Measurements from ENCODE around the gene IL6R. TPM values are rescaled to one million over a fixed set of nuclear protein-coding genes. Genes with fewer than 3 reads are reported as not detected.

IL6R gene
- total and polyA plus RNA-seq, 4 donors: 18.8 to 67.6 (median 35.3) TPM

DNA sequence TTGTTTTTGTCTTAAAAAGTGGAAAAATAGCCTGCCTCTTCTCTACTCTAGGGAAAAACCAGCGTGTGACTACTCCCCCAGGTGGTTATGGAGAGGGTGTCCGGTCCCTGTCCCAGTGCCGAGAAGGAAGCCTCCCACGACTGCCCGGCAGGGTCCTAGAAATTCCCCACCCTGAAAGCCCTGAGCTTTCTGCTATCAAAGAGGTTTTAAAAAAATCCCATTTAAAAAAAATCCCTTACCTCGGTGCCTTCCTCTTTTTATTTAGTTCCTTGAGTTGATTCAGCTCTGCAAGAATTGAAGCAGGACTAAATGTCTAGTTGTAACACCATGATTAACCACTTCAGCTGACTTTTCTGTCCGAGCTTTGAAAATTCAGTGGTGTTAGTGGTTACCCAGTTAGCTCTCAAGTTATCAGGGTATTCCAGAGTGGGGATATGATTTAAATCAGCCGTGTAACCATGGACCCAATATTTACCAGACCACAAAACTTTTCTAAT is 61.8 kb downstream of the IL6R start:
- peaks cover 12 to 41% (median 21%) of the 10 kb centered on the region in 4 donors for H3K36me3 ChIP-seq (ENCODE audit: control insufficient read depth in 4 of 4, insufficient read depth in 3 of 4, low read depth in 1 of 4, low read length in 3 of 4)
- H3K4me3 ChIP-seq (ENCODE audit: low read depth in 1 of 3, low read length in 3 of 3): no peak overlapping the region
- H3K27ac ChIP-seq (ENCODE audit: low read depth in 1 of 2, low read length in 2 of 2): no peak overlapping the region
- peak in 1 of 2 donors; percentile 34 for TF ChIP-seq RAD21 (IDR thresholded peaks at IDR 0.05)
- TF ChIP-seq HNF4G (IDR thresholded peaks at IDR 0.05): no peak
- peaks cover 0 to 18% (median 7%) of the 10 kb centered on the region in 4 donors for H3K4me1 ChIP-seq (ENCODE audit: control insufficient read depth in 4 of 4, insufficient read depth in 4 of 4, low read length in 3 of 4)
- no peaks in the 10 kb centered on the region for H3K9me3 ChIP-seq (ENCODE audit: control insufficient read depth in 4 of 4, low read length in 3 of 4)
- no peak overlapping the region for H3K9ac ChIP-seq (ENCODE audit: low read depth in 1 of 2, low read length in 2 of 2)
- no peaks in the 10 kb centered on the region for H3K27me3 ChIP-seq (ENCODE audit: control insufficient read depth in 4 of 4, insufficient read depth in 4 of 4, low read length in 3 of 4)
- 75% methylated on average over 8 of the region's 8 CpGs for WGBS
- no peak for DNase-seq (ENCODE audit: low spot score)

- Histone ChIP-seq H3K9ac (ENCODE audit: low read depth in 1 of 2, low read length in 2 of 2) (no peak overlapping the region), H3K4me3 (ENCODE audit: low read depth in 1 of 3, low read length in 3 of 3) (no peak overlapping the region), H3K4me1 (ENCODE audit: control insufficient read depth in 4 of 4, insufficient read depth in 4 of 4, low read length in 3 of 4) (peaks cover 0 to 18% (median 7%) of the 10 kb centered on the region in 4 donors), H3K9me3 (ENCODE audit: control insufficient read depth in 4 of 4, low read length in 3 of 4) (no peaks in the 10 kb centered on the region), H3K36me3 (ENCODE audit: control insufficient read depth in 4 of 4, insufficient read depth in 3 of 4, low read depth in 1 of 4, low read length in 3 of 4) (peaks cover 12 to 40% (median 19%) of the 10 kb centered on the region in 4 donors), H3K27ac (ENCODE audit: low read depth in 1 of 2, low read length in 2 of 2) (no peak overlapping the region), H3K27me3 (ENCODE audit: control insufficient read depth in 4 of 4, insufficient read depth in 4 of 4, low read length in 3 of 4) (no peaks in the 10 kb centered on the region)
- WGBS: 94% methylated on average over 11 of the region's 11 CpGs
- no peak for TF ChIP-seq EGR1 (IDR thresholded peaks at IDR 0.05; ENCODE audit: low read depth in 2 of 2)
- no peak for TF ChIP-seq JUND (IDR thresholded peaks at IDR 0.05)
- no peak for TF ChIP-seq YY1 (IDR thresholded peaks at IDR 0.05)
- TF ChIP-seq, protein P1, sequence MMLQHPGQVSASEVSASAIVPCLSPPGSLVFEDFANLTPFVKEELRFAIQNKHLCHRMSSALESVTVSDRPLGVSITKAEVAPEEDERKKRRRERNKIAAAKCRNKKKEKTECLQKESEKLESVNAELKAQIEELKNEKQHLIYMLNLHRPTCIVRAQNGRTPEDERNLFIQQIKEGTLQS (IDR thresholded peaks at IDR 0.05): no peak
- no peak for TF ChIP-seq FOXA1 (IDR thresholded peaks at IDR 0.05)
- TF ChIP-seq HNF4G (IDR thresholded peaks at IDR 0.05): no peak
- no peak for TF ChIP-seq SP1 (IDR thresholded peaks at IDR 0.05)
- TF ChIP-seq, protein P2, sequence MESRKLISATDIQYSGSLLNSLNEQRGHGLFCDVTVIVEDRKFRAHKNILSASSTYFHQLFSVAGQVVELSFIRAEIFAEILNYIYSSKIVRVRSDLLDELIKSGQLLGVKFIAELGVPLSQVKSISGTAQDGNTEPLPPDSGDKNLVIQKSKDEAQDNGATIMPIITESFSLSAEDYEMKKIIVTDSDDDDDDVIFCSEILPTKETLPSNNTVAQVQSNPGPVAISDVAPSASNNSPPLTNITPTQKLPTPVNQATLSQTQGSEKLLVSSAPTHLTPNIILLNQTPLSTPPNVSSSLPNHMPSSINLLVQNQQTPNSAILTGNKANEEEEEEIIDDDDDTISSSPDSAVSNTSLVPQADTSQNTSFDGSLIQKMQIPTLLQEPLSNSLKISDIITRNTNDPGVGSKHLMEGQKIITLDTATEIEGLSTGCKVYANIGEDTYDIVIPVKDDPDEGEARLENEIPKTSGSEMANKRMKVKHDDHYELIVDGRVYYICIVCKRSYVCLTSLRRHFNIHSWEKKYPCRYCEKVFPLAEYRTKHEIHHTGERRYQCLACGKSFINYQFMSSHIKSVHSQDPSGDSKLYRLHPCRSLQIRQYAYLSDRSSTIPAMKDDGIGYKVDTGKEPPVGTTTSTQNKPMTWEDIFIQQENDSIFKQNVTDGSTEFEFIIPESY (IDR thresholded peaks at IDR 0.05): no peak
- no peak for DNase-seq (ENCODE audit: low spot score)
These were observed 62.4 kb downstream of the IL6R start for GRCh38 chr1:154467434-154468102.

DNA sequence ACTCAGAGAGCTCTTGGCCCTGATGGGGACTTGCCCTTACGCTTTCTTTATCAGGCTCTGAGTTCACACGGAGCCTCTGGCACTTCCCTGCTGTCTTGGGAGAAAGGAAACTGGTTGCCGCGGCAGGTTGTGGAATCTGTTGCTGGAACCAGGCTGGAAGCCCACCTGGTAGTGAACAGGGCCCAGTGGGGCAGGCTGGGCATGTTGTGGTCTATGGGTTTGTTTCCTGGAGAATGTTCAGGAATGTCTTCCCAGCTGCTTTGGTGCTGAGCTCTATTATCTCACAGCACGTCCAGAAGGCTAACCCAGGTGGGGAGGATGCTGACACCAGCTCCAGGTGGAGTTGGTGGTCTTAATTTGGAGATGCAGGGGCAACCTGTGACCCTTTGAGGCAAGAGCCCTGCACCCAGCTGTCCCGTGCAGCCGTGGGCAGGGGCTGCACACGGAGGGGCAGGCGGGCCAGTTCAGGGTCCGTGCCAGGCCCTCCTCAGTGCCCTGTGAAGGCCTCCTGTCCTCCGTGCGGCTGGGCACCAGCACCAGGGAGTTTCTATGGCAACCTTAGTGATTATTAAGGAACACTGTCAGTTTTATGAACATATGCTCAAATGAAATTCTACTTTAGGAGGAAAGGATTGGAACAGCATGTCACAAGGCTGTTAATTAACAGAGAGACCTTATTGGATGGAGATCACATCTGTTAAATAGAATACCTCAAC is 63.5 kb downstream of the IL6R start:
- WGBS: 71% methylated on average over 12 of the region's 12 CpGs
- H3K27me3 ChIP-seq (ENCODE audit: control insufficient read depth in 4 of 4, insufficient read depth in 4 of 4, low read length in 3 of 4): no peaks in the 10 kb centered on the region
- peaks cover 0 to 15% (median 7%) of the 10 kb centered on the region in 4 donors for H3K4me1 ChIP-seq (ENCODE audit: control insufficient read depth in 4 of 4, insufficient read depth in 4 of 4, low read length in 3 of 4)
- no peak for DNase-seq (ENCODE audit: low spot score)
- TF ChIP-seq, protein P3, sequence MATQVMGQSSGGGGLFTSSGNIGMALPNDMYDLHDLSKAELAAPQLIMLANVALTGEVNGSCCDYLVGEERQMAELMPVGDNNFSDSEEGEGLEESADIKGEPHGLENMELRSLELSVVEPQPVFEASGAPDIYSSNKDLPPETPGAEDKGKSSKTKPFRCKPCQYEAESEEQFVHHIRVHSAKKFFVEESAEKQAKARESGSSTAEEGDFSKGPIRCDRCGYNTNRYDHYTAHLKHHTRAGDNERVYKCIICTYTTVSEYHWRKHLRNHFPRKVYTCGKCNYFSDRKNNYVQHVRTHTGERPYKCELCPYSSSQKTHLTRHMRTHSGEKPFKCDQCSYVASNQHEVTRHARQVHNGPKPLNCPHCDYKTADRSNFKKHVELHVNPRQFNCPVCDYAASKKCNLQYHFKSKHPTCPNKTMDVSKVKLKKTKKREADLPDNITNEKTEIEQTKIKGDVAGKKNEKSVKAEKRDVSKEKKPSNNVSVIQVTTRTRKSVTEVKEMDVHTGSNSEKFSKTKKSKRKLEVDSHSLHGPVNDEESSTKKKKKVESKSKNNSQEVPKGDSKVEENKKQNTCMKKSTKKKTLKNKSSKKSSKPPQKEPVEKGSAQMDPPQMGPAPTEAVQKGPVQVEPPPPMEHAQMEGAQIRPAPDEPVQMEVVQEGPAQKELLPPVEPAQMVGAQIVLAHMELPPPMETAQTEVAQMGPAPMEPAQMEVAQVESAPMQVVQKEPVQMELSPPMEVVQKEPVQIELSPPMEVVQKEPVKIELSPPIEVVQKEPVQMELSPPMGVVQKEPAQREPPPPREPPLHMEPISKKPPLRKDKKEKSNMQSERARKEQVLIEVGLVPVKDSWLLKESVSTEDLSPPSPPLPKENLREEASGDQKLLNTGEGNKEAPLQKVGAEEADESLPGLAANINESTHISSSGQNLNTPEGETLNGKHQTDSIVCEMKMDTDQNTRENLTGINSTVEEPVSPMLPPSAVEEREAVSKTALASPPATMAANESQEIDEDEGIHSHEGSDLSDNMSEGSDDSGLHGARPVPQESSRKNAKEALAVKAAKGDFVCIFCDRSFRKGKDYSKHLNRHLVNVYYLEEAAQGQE (IDR thresholded peaks at IDR 0.05): no peak
- TF ChIP-seq SP1 (IDR thresholded peaks at IDR 0.05) (no peak), RAD21 (IDR thresholded peaks at IDR 0.05) (no peak), JUND (IDR thresholded peaks at IDR 0.05) (no peak), FOXA2 (IDR thresholded peaks at IDR 0.05) (no peak), HNF4G (IDR thresholded peaks at IDR 0.05) (no peak), YY1 (IDR thresholded peaks at IDR 0.05) (no peak), HNF4A (conservative IDR thresholded peaks at IDR 0.05) (no peak), GABPA (IDR thresholded peaks at IDR 0.05 in 1 of 2, conservative IDR thresholded peaks at IDR 0.05 in 1 of 2) (no peak), MAX (IDR thresholded peaks at IDR 0.05) (no peak), FOXA1 (IDR thresholded peaks at IDR 0.05) (no peak), TAF1 (conservative IDR thresholded peaks at IDR 0.05) (no peak)
- TF ChIP-seq, protein P2 (IDR thresholded peaks at IDR 0.05): no peak
- H3K9ac ChIP-seq (ENCODE audit: low read depth in 1 of 2, low read length in 2 of 2): no peak overlapping the region
- peak overlapping the region; percentile 22 to 42 for H3K27ac ChIP-seq (ENCODE audit: low read depth in 1 of 2, low read length in 2 of 2)
- no peak overlapping the region for H3K4me3 ChIP-seq (ENCODE audit: low read depth in 1 of 3, low read length in 3 of 3)
- no peaks in the 10 kb centered on the region for H3K9me3 ChIP-seq (ENCODE audit: control insufficient read depth in 4 of 4, low read length in 3 of 4)
- H3K36me3 ChIP-seq (ENCODE audit: control insufficient read depth in 4 of 4, insufficient read depth in 3 of 4, low read depth in 1 of 4, low read length in 3 of 4): peaks cover 12 to 33% (median 19%) of the 10 kb centered on the region in 4 donors

All from liver (tissue), 9 donors.